HG03139 (cell line): ENCODE results near the gene ADRA1B.
A peak's percentile ranks its signal among the peaks of the same experiment; 100 is the strongest.

Experiments used
- ATAC-seq: cut with Tn5 transposase; IDR thresholded peaks from one replicate; pipeline ENCODE4 v1.9.1; 2021; ENCODE audit not compliant: unreplicated experiment

The ADRA1B gene

GRCh38 chr5:159915904-159916840 lies at the start of gene ADRA1B:
Gene ADRA1B (plus strand): TSS chr5:159916482. CDS start chr5:159916906, 424 bp downstream.
- ATAC-seq, result peak; percentile 51

- no peak for ATAC-seq
These were observed 42.6 kb upstream of the ADRA1B start for GRCh38 chr5:159873680-159874079.

- ATAC-seq, result no peak
These were observed 42.0 kb upstream of the ADRA1B start for GRCh38 chr5:159874263-159874662.

GRCh38 chr5:159877016-159877415 lies 39.3 kb upstream of the ADRA1B start:
- no peak for ATAC-seq

GRCh38 chr5:159877894-159878448 lies 38.3 kb upstream of the ADRA1B start:
- ATAC-seq, result no peak

GRCh38 chr5:159878988-159879471 lies 37.3 kb upstream of the ADRA1B start:
- no peak for ATAC-seq

- no peak for ATAC-seq
These were observed 35.6 kb upstream of the ADRA1B start for GRCh38 chr5:159880676-159881075.

GRCh38 chr5:159881967-159882366 lies 34.3 kb upstream of the ADRA1B start:
- ATAC-seq, result no peak

GRCh38 chr5:159883522-159883950 lies 32.7 kb upstream of the ADRA1B start:
- ATAC-seq, result no peak

- ATAC-seq, result no peak
These were observed 31.2 kb upstream of the ADRA1B start for GRCh38 chr5:159884917-159885620.

- no peak for ATAC-seq
These were observed 30.0 kb upstream of the ADRA1B start for GRCh38 chr5:159886296-159886695.

- no peak for ATAC-seq
These were observed 29.2 kb upstream of the ADRA1B start for GRCh38 chr5:159887050-159887449.

- ATAC-seq, result no peak
These were observed 27.4 kb upstream of the ADRA1B start for GRCh38 chr5:159888860-159889259.

GRCh38 chr5:159890141-159890540 lies 26.1 kb upstream of the ADRA1B start:
- no peak for ATAC-seq

- ATAC-seq, result no peak
These were observed 24.9 kb upstream of the ADRA1B start for GRCh38 chr5:159891371-159891770.

GRCh38 chr5:159893040-159893695 lies 23.1 kb upstream of the ADRA1B start:
- ATAC-seq, result no peak

GRCh38 chr5:159894149-159894720 lies 22.0 kb upstream of the ADRA1B start:
- no peak for ATAC-seq

- no peak for ATAC-seq
These were observed 18.4 kb upstream of the ADRA1B start for GRCh38 chr5:159897786-159898393.

- no peak for ATAC-seq
These were observed 16.9 kb upstream of the ADRA1B start for GRCh38 chr5:159899067-159900049.
